ENCODE results near the gene SEC24D.
"Not testable (repeated sequence)": the region's sequence is repeated elsewhere in the genome, so short reads cannot be mapped to it uniquely, and the experiment has no call there.

Gene SEC24D

GRCh38 chr4:118835571-118836300 lies at the start of gene SEC24D:
Gene SEC24D (minus strand): TSS chr4:118836126. CDS start chr4:118833696, 2,430 bp downstream.
- peak; percentile 20 for DNase-seq

- no peak for DNase-seq
Observed at GRCh38 chr4:118884716-118885115, 48.8 kb upstream of the SEC24D start.

GRCh38 chr4:118883861-118884260 lies 47.9 kb upstream of the SEC24D start:
- no peak for DNase-seq

- DNase-seq, result no peak
Observed at GRCh38 chr4:118881512-118882146, 45.7 kb upstream of the SEC24D start.

- DNase-seq, result no peak
Observed at GRCh38 chr4:118879409-118879808, 43.5 kb upstream of the SEC24D start.

GRCh38 chr4:118878507-118878906 lies 42.6 kb upstream of the SEC24D start:
- DNase-seq, result not testable (repeated sequence)

GRCh38 chr4:118877797-118878196 lies 41.9 kb upstream of the SEC24D start:
- no peak for DNase-seq

GRCh38 chr4:118872181-118872580 lies 36.3 kb upstream of the SEC24D start:
- DNase-seq, result no peak

GRCh38 chr4:118869808-118870342 lies 33.9 kb upstream of the SEC24D start:
- DNase-seq, result no peak

- DNase-seq, result no peak
Observed at GRCh38 chr4:118867311-118868067, 31.6 kb upstream of the SEC24D start.

- DNase-seq, result no peak
Observed at GRCh38 chr4:118866442-118866841, 30.5 kb upstream of the SEC24D start.

GRCh38 chr4:118865091-118865708 lies 29.3 kb upstream of the SEC24D start:
- DNase-seq, result no peak

GRCh38 chr4:118858779-118859178 lies 22.9 kb upstream of the SEC24D start:
- DNase-seq, result no peak

- DNase-seq, result no peak
Observed at GRCh38 chr4:118857760-118858159, 21.8 kb upstream of the SEC24D start.

GRCh38 chr4:118850488-118851173 lies 14.7 kb upstream of the SEC24D start:
- DNase-seq, result no peak

GRCh38 chr4:118849867-118850487 lies 14.1 kb upstream of the SEC24D start:
- no peak for DNase-seq

GRCh38 chr4:118848901-118849300 lies 13.0 kb upstream of the SEC24D start:
- DNase-seq, result no peak

- no peak for DNase-seq
Observed at GRCh38 chr4:118848242-118848641, 12.3 kb upstream of the SEC24D start.

GRCh38 chr4:118846979-118847378 lies 11.1 kb upstream of the SEC24D start:
- no peak for DNase-seq

- no peak for DNase-seq
Observed at GRCh38 chr4:118845552-118846050, 9.7 kb upstream of the SEC24D start.

GRCh38 chr4:118843237-118843636 lies 7.3 kb upstream of the SEC24D start:
- DNase-seq, result no peak

- no peak for DNase-seq
Observed at GRCh38 chr4:118842055-118842454, 6.1 kb upstream of the SEC24D start.

Measured in DMS79 (cell line).